Measurements from ENCODE around the gene TMEM256. TPM values are rescaled to one million over a fixed set of nuclear protein-coding genes. Genes with fewer than 3 reads are reported as not detected.

The TMEM256 gene
- total and polyA plus RNA-seq, 9 of the 15 experiments (the other 6 are each of a cell fraction or from before 2014, with no cell fraction given) = 43.4 to 177 (median 68.5) TPM

DNA sequence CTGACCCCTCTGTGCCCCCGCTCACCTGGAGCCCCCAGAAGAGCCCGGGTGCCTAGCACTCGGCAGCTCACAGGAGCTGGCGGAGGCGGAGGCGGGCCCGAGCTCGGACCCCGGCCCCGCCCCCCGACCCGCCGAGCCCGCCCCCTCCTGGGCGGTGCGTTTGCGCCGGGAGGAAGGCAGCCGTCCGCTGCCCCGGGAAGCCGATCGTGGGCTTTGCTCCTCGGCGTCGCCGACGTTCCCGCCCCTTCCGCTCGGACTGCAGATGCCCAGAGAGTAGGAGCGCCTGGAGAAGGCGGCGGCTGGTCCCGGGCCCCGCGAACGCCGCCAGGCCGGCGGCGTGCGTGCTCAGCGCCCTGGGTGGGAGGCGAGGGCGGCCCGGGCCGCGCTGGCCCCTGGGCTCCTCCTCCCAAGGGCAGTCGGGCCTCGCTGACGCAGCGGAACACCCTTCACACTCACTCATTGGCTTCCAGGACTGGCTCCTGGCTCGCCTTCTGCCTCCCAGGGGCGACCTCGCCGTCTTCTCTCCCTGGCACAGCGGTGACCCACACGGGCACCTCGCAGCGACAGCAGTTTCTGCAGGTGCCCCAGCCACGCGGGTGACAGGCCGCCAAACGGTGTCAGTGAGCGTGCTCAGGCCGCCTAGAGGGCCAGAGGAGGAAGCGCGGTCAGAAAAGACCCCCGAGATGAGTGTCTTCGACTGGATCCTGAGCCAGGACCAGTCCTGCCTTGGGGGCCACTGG lies 9.3 kb downstream of the TMEM256 start, which contains the start of gene PLSCR3 (continued):
- TF ChIP-seq, protein P1, sequence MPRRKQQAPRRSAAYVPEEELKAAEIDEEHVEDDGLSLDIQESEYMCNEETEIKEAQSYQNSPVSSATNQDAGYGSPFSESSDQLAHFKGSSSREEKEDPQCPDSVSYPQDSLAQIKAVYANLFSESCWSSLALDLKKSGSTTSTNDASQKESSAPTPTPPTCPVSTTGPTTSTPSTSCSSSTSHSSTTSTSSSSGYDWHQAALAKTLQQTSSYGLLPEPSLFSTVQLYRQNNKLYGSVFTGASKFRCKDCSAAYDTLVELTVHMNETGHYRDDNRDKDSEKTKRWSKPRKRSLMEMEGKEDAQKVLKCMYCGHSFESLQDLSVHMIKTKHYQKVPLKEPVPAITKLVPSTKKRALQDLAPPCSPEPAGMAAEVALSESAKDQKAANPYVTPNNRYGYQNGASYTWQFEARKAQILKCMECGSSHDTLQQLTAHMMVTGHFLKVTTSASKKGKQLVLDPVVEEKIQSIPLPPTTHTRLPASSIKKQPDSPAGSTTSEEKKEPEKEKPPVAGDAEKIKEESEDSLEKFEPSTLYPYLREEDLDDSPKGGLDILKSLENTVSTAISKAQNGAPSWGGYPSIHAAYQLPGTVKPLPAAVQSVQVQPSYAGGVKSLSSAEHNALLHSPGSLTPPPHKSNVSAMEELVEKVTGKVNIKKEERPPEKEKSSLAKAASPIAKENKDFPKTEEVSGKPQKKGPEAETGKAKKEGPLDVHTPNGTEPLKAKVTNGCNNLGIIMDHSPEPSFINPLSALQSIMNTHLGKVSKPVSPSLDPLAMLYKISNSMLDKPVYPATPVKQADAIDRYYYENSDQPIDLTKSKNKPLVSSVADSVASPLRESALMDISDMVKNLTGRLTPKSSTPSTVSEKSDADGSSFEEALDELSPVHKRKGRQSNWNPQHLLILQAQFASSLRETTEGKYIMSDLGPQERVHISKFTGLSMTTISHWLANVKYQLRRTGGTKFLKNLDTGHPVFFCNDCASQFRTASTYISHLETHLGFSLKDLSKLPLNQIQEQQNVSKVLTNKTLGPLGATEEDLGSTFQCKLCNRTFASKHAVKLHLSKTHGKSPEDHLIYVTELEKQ (CRISPR knock-in tag; IDR thresholded peaks at IDR 0.05) = no peak
- TF ChIP-seq ZBTB7A (IDR thresholded peaks at IDR 0.05; ENCODE audit: borderline replicate concordance, control insufficient read depth, low read depth, low read length) (peak; percentile 87), KDM1A (IDR thresholded peaks at IDR 0.05) (no peak), TOE1 (IDR thresholded peaks at IDR 0.05; ENCODE audit: borderline replicate concordance) (no peak), TOE1 (CRISPR knock-in tag; IDR thresholded peaks at IDR 0.05; ENCODE audit: borderline replicate concordance, low read depth) (no peak), PURB (CRISPR knock-in tag; IDR thresholded peaks at IDR 0.05; ENCODE audit: low read depth) (no peak), SIN3A (IDR thresholded peaks at IDR 0.05; ENCODE audit: borderline replicate concordance in 2 of 2, control insufficient read depth in 1 of 2, low read depth in 2 of 2, low read length in 2 of 2) (peak in 1 of 2 experiments; percentile 38; a peak in 1 of 4 replicates), CAMTA2 (CRISPR knock-in tag; conservative IDR thresholded peaks at IDR 0.05) (no peak), ADNP (tag; IDR thresholded peaks at IDR 0.05) (no peak), PML (IDR thresholded peaks at IDR 0.05; ENCODE audit: low read length) (no peak), TAF7 (tag; IDR thresholded peaks at IDR 0.05) (no peak), PCBP1 (IDR thresholded peaks at IDR 0.05; ENCODE audit: low read depth, low read length, poor library complexity, severe bottlenecking) (no peak), RBFOX2 (IDR thresholded peaks at IDR 0.05; ENCODE audit: low read depth, low read length) (peak; percentile 81), CEBPZ (IDR thresholded peaks at IDR 0.05; ENCODE audit: borderline replicate concordance, low read depth, low read length) (no peak), TRIM25 (IDR thresholded peaks at IDR 0.05; ENCODE audit: borderline replicate concordance) (no peak)
- TF ChIP-seq, protein P2, sequence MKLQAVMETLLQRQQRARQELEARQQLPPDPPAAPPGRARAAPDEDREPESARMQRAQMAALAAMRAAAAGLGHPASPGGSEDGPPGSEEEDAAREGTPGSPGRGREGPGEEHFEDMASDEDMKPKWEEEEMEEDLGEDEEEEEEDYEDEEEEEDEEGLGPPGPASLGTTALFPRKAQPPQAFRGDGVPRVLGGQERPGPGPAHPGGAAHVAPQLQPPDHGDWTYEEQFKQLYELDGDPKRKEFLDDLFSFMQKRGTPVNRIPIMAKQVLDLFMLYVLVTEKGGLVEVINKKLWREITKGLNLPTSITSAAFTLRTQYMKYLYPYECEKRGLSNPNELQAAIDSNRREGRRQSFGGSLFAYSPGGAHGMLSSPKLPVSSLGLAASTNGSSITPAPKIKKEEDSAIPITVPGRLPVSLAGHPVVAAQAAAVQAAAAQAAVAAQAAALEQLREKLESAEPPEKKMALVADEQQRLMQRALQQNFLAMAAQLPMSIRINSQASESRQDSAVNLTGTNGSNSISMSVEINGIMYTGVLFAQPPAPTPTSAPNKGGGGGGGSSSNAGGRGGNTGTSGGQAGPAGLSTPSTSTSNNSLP (IDR thresholded peaks at IDR 0.05; ENCODE audit: borderline replicate concordance, low read depth, low read length) = no peak
